ENCODE measurements around the gene AKAP1.

GRCh38 chr17:57143361-57143760, 58.3 kb downstream of the AKAP1 start:
- TF ChIP-seq GATA3 (IDR thresholded peaks at IDR 0.05; ENCODE audit: low read depth, low read length) (no peak), GATA2 (IDR thresholded peaks at IDR 0.05; ENCODE audit: low read depth, low read length) (no peak)
